HT-29 (cell line): Measurements from ENCODE around the gene CCDC6. TPM values are rescaled to one million over a fixed set of nuclear protein-coding genes. Genes with fewer than 3 reads are reported as not detected.
"Not testable (repeated sequence)": the region's sequence is repeated elsewhere in the genome, so short reads cannot be mapped to it uniquely, and the experiment has no call there.

Experiments used
- DNase-seq: peaks from one replicate; pipeline ENCODE4 v3.0.0-alpha.2; 2015; ENCODE audit warnings: low spot score
- total RNA-seq: library from RNA; depleted of rRNA; stranded (reverse); fragments of >200 nt; shearing (Covaris generic); gene quantifications from 2 replicates; pipeline ENCODE4 v1.2.3, GENCODE V29; 2014; rRNA removed

Gene CCDC6
- total RNA-seq, 1 experiment from 2014 or later = 15.7 TPM

DNA sequence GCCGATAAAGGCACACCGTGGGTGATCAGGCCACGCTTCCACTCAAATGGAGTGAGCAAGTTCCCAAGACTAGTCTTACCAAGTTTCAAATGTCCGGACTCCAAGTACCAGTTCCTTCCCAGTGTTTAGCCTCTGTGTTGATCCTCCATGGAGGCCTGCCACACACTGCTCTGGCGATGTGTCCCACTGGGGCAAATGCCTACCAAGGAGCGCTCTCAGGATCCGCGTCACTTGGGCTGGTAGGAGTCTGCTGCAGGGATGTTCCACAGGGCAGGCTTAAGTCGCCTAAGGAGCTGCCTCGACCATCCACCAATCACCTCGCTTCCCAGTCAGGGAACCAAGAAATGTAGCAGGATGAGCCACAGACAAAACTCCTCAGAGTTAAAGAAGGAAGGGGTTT lies 135.7 kb downstream of the CCDC6 start:
- DNase-seq = no peak

DNA sequence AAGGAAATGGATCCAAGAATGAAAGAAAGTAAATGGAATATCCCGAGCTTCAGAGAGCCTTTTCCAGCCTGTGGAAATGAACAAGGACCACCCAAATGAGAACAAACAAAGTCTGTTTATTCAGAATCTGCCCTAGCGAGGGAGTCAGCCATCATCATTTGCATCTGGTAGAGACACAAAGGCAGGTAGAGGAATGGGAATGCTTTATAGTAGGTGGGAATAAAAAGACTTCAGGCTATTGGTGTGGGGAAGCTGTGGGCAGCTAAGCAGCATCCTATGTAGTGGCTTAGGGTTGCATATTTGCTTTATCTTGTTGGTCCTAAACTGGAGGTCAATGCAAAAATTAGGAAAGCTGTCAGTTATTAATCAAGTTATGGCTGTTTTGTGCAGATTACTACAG lies 143.9 kb downstream of the CCDC6 start:
- no peak for DNase-seq

DNA sequence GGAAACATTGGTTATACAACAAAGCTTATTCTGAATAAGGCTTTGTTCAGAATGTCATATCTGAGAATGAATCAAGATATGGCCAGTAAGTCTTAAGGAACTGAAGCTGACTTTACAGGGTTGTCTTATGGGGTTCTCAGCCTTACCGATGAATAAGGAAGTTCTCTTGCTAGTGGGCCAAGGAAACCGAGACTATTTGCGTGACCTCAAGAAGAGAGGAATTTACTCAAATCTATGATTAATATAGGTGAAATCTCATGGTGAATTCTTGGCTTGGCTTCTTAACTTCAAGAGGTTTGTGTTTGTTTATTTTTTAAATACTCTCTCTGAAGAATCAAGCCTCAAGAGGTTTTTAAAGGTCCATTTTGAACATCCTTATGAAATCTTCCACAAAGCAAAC lies 148.4 kb downstream of the CCDC6 start:
- no peak for DNase-seq

DNA sequence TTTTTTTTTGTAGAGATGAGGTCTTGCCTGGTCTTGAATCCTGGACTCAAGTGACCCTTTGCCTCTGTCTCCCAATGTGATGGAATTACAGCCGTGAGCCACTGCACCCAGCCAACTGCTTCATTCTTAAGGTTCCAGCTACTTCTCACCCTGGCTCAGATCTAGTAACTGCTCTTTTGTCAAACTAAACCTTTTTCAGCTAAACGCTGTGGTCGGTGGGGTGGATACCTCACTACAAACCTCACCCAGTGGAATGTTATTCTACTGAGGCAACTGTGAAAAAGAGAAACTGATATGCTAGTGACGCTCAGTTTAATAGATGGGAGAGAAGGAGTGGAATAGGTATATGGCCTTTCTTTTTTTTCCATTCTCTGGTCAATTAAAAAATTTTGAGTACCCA lies 151.4 kb downstream of the CCDC6 start:
- DNase-seq = no peak

DNA sequence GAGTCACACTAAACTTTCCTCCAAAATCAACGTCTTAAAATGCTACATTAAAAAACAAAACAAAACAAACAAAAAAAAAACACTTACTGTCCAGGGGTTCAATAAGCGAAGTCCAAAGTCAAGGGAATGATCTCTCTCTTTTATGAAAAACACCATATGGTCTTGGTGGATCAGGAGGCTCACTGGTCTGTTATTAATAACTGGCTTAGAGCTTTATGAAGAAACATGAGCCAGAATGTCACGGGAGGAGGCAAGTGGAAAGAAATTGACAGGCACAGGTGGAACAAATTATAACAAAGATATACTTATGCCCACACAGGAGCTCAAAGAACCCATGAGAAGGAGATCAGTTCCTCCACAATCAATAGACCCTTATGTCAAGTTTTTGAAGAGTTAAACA lies 153.1 kb downstream of the CCDC6 start, which contains the start of gene MRLN:
TSS of gene MRLN (minus strand) at position 189 of the 400 bp plus-strand sequence.
- DNase-seq = no peak

DNA sequence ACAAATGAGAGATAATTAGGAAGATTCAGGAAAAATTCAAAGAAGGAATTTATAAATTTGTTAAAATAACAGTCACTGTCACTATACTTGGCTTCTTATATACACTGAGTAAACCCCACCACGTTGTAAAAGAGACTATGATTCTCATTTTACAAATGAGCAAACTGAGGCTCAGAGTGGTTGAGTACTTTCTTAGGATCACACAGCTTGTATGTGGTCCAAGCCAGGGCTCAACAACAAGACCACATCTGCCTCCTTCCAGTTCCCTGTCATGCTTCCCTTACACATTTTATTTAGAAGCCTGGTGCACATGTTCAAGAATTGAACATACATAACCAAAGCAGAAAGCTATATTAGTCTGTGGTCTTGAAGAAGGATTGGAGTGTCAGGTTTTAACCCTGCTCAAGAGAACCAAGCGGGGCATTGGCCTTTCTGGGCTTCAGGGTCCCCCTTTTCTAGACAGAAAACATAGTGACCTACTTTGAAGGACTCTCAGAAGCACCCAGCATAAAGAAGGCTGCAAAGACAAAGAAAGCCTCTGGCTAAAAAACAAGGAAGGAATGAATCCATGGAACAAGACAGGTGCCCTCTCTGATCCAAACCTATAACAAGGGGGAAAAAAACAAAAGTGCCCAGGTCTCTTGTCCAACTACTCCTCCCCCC lies 153.9 kb downstream of the CCDC6 start:
- no peak for DNase-seq

DNA sequence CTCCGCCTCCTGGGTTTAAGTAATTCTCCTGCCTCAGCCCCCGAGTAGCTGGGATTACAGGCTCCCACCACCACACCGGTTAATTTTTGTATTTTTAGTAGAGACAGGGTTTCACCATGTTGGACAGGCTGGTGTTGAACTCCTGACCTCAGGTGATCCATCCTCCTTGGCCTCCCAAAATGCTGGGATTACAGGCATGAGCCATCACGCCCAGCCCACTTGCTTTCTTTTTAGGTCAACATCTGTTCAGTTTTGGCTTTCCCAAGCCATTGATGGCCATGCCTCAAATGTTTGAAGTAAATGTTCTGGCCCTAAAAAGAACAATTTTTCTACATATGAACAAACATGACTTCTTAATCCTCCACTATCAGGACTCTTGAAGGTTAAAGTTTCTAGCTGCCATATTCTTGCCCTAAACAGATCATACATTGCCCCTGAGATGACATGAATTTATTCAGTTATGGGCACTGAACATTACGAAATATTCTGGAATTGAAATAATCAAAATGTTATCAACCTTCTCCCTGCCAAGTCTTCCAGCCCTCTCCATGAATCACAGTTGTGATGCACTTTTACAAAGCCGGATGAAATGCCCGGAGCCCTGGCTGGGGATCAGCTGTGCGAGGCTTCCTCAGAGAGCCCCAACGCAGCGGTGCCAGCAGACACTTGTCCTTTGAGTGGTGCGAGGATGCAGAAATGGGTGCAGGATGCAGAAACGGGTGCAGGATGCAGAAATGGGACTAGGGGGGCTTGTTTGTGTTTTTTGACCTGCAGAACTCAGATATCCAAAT lies 156.0 kb downstream of the CCDC6 start:
- no peak for DNase-seq

DNA sequence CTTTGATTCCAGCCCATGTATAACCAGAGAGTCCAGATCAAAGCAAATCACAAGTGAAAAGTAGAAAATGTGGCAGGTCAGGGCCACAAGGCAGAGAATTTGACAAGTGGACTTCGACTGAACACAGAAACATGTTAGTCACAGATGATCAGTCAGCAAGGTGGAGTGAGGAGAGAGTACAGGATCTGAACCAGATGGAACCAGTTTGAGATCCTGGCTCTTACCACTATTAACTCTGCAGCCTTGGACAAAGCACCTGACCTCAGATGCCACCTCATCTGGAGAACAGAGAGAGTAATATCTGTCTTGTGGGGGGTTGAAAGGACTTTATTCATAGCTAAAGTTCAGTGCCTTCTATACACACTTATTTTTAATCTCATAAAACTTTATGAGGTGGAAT lies 157.5 kb downstream of the CCDC6 start:
- DNase-seq = no peak

DNA sequence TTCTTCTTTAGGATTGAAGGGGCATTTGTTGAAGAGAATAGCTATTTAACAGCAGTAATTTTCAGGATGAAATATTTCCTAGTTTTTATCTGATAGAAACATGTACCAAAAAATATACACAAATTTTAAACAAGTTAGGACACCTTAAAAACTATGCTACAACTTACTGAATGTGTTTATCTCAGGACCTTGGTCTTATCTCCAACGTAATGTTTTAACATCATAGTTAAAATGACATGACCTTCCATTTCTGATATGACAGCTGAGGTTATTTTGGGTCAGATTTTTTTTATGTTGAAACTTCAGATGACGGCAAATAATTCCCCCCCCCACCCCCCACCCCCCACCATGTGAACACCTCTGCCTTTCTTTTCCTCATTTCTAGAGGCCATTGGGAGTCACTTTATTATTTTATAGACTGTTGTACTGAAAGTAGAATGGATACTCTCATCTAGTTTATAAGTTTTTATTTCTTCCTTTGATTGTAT lies 161.1 kb downstream of the CCDC6 start:
- DNase-seq = no peak

DNA sequence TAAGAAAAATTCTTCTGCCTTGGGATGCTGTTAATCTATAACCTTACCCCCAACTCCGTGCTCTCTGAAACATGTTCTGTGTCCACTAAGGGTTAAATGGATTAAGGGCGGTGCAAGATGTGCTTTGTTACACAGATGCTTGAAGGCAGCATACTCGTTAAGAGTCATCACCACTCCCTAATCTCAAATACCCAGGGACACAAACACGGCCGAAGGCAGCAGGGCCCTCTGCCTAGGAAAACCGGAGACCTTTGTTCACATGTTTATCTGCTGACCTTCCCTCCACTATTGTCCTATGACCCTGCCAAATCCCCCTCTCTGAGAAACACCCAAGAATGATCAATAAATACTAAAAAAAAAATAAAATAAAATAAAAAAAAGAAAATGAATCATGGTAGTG lies 161.6 kb downstream of the CCDC6 start:
- not testable (repeated sequence) for DNase-seq

DNA sequence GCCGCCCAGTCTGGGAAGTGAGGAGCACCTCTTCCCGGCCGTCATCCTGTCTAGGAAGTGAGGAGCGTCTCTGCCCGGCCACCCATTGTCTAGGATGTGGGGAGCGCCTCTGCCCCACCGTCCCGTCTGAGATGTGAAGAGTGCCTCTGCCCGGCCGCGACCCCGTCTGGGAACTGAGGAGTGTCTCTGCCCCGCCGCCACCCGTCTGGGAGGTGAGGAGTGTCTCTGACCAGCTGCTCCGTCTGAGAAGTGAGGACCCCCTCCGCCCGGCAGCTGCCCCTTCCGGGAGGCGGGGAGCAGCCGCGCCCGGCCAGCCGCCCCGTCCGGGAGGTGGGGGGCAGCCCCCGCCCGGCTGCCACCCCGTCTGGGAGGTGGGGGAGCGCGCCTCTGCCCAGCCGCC lies 162.2 kb downstream of the CCDC6 start:
- not testable (repeated sequence) for DNase-seq

DNA sequence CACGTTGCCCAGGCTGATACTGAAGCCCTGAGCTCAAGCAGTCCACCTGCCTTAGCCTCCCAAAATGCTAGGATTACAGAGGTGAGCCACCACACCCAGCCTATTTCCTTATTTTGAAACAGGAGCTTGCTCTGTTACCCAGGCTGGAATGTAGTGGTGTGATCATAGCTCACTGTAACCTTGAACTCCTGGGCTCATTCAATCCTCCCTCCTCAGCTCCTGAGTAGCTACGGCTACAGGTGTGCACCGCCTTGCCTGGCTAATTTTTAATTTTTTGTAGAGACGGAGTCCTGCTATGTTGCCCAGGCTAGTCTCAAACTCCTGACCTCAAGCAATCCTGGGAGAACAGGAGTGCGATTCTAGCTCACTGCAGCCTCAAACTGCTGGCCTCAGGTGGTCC lies 164.8 kb downstream of the CCDC6 start:
- no peak for DNase-seq

DNA sequence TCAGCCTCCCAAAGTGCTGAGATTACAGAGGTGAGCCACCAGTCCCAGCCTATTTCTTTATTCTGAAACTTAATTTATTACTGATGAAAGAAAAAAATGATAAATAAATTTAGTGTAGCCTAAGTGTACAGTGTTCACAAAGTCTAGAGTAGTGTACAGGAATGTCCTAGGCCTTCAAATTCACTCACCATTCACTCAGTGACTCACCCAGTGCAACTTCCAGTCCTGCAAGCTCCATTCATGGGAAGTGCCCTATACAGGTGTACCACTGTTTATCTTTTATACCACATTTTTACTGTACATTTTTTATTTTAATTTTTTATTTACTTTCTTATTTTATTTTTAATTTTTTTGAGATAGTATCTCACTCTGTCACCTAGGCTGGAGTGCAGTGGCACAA lies 165.3 kb downstream of the CCDC6 start:
- DNase-seq = no peak

Other genes with a start within 250 kb of the CCDC6 start
- gene SLC16A9, start 196.7 kb downstream of the CCDC6 start, total RNA-seq = not detected in 2 replicates
- not detected in 2 replicates for gene MRLN, start 153.1 kb downstream of the CCDC6 start, total RNA-seq